ENCODE results near the gene CRYBG2. TPM values are rescaled to one million over a fixed set of nuclear protein-coding genes. Genes with fewer than 3 reads are reported as not detected.
A peak's percentile ranks its signal among the peaks of the same experiment; 100 is the strongest.

CRYBG2 gene
- polyA plus RNA-seq, 1 donor (not counting 4 experiments of a cell fraction or from before 2014, with no cell fraction given): 7.9 TPM

GRCh38 chr1:26337206-26337535 is 16.8 kb downstream of the CRYBG2 start:
- dilution Hi-C loops (cut with MboI; ENCODE audit: extremely low pct_ligation_motif_present, low sequenced_read_pairs): no loop called here
- TF ChIP-seq CTCF (optimal IDR thresholded peaks at IDR 0.05 in 1 of 3, IDR thresholded peaks at IDR 0.05 in 1 of 3, conservative IDR thresholded peaks at IDR 0.05 in 1 of 3; ENCODE audit: extremely low read depth in 1 of 3, insufficient read depth in 2 of 3, low read length in 3 of 3) (no peak), EZH2 (IDR thresholded peaks at IDR 0.05; ENCODE audit: low read length) (no peak)
- Histone ChIP-seq H3K9me3 (ENCODE audit: control insufficient read depth, low read depth, low read length) (no peaks in the 10 kb centered on the region), H3K27me3 (ENCODE audit: control insufficient read depth, extremely low read depth, insufficient read depth, low read length) (no peaks in the 10 kb centered on the region), H3K4me1 (ENCODE audit: control insufficient read depth, extremely low read depth, insufficient read depth, low read length) (peaks cover 16% of the 10 kb centered on the region), H3K4me3 (ENCODE audit: control insufficient read depth in 2 of 3, extremely low read depth in 1 of 3, insufficient read depth in 2 of 3, low read depth in 1 of 3, low read length in 3 of 3) (no peak overlapping the region), H3K9ac (ENCODE audit: control insufficient read depth, extremely low read depth, insufficient read depth, low read length) (no peak overlapping the region), H3K27ac (ENCODE audit: control insufficient read depth, insufficient read depth, low read length) (no peak overlapping the region), H3K79me2 (ENCODE audit: control insufficient read depth, insufficient read depth, low read length) (no peaks in the 10 kb centered on the region), H4K20me1 (ENCODE audit: control insufficient read depth, extremely low read depth, insufficient read depth, low read length) (no peaks in the 10 kb centered on the region), H3K9me1 (ENCODE audit: control insufficient read depth, extremely low read depth, insufficient read depth, low read length) (no peaks in the 10 kb centered on the region), H2AFZ (ENCODE audit: control insufficient read depth, low read length) (no peak overlapping the region), H3K36me3 (ENCODE audit: control insufficient read depth in 2 of 2, extremely low read depth in 1 of 2, insufficient read depth in 2 of 2, low read length in 2 of 2) (peaks cover 0 to 7% of the 10 kb centered on the region in 2 experiments), H3K4me2 (ENCODE audit: control insufficient read depth, extremely low read depth, insufficient read depth, low read depth, low read length) (no peak overlapping the region)
- DNase-seq (ENCODE audit: low read depth, low spot score): no peak
- FAIRE-seq: no peak

GRCh38 chr1:26336477-26337205 is 17.3 kb downstream of the CRYBG2 start:
- Histone ChIP-seq H3K4me1 (ENCODE audit: control insufficient read depth, extremely low read depth, insufficient read depth, low read length) (peaks cover 17% of the 10 kb centered on the region), H3K9me3 (ENCODE audit: control insufficient read depth, low read depth, low read length) (no peaks in the 10 kb centered on the region), H3K79me2 (ENCODE audit: control insufficient read depth, insufficient read depth, low read length) (no peaks in the 10 kb centered on the region), H3K9me1 (ENCODE audit: control insufficient read depth, extremely low read depth, insufficient read depth, low read length) (no peaks in the 10 kb centered on the region), H3K27me3 (ENCODE audit: control insufficient read depth, extremely low read depth, insufficient read depth, low read length) (no peaks in the 10 kb centered on the region), H3K9ac (ENCODE audit: control insufficient read depth, extremely low read depth, insufficient read depth, low read length) (peak overlapping the region; percentile 78), H3K36me3 (ENCODE audit: control insufficient read depth in 2 of 2, extremely low read depth in 1 of 2, insufficient read depth in 2 of 2, low read length in 2 of 2) (peaks cover 0 to 7% of the 10 kb centered on the region in 2 experiments), H3K4me2 (ENCODE audit: control insufficient read depth, extremely low read depth, insufficient read depth, low read depth, low read length) (peak overlapping the region; percentile 81), H3K27ac (ENCODE audit: control insufficient read depth, insufficient read depth, low read length) (no peak overlapping the region), H4K20me1 (ENCODE audit: control insufficient read depth, extremely low read depth, insufficient read depth, low read length) (no peaks in the 10 kb centered on the region), H2AFZ (ENCODE audit: control insufficient read depth, low read length) (peak overlapping the region; percentile 99), H3K4me3 (ENCODE audit: control insufficient read depth in 2 of 3, extremely low read depth in 1 of 3, insufficient read depth in 2 of 3, low read depth in 1 of 3, low read length in 3 of 3) (peak overlapping the region; percentile 58 to 94 (median 86))
- TF ChIP-seq CTCF (optimal IDR thresholded peaks at IDR 0.05 in 1 of 3, IDR thresholded peaks at IDR 0.05 in 1 of 3, conservative IDR thresholded peaks at IDR 0.05 in 1 of 3; ENCODE audit: extremely low read depth in 1 of 3, insufficient read depth in 2 of 3, low read length in 3 of 3) (no peak), EZH2 (IDR thresholded peaks at IDR 0.05; ENCODE audit: low read length) (no peak)
- FAIRE-seq (no peak), DNase-seq (ENCODE audit: low read depth, low spot score) (no peak)
- dilution Hi-C loops (cut with MboI; ENCODE audit: extremely low pct_ligation_motif_present, low sequenced_read_pairs): no loop called here
